ENCODE measurements around the gene PEX26.

GRCh38 chr22:18055619-18056160 lies 22.1 kb upstream of the PEX26 start:
- TF ChIP-seq CTCF (IDR thresholded peaks at IDR 0.05 in 2 of 3, conservative IDR thresholded peaks at IDR 0.05 in 1 of 3; ENCODE audit: insufficient read depth in 2 of 3, low read depth in 1 of 3, low read length in 3 of 3) (no peak), POLR2AphosphoS5 (IDR thresholded peaks at IDR 0.05; ENCODE audit: control insufficient read depth, insufficient read depth, low read depth, low read length) (no peak), ZNF239 (CRISPR knock-in tag; IDR thresholded peaks at IDR 0.05) (no peak), MYNN (IDR thresholded peaks at IDR 0.05) (no peak), MYNN (CRISPR knock-in tag; IDR thresholded peaks at IDR 0.05) (no peak), GTF3C2 (IDR thresholded peaks at IDR 0.05; ENCODE audit: borderline replicate concordance, extremely low read depth, insufficient read length) (no peak), CHD1 (IDR thresholded peaks at IDR 0.05; ENCODE audit: low read length) (no peak), MAX (CRISPR knock-in tag; IDR thresholded peaks at IDR 0.05) (no peak)
